ENCODE results near the gene RYR3.
"Not testable (repeated sequence)": the region's sequence is repeated elsewhere in the genome, so short reads cannot be mapped to it uniquely, and the experiment has no call there.

Gene RYR3

GRCh38 chr15:33515121-33515520 lies 204.4 kb downstream of the RYR3 start:
- DNase-seq (ENCODE audit: low read depth) = no peak

- DNase-seq (ENCODE audit: low read depth) = no peak
These were observed 205.8 kb downstream of the RYR3 start for GRCh38 chr15:33516563-33516962.

GRCh38 chr15:33517944-33518343 lies 207.2 kb downstream of the RYR3 start:
- DNase-seq (ENCODE audit: low read depth) = no peak

- no peak for DNase-seq (ENCODE audit: low read depth)
These were observed 207.7 kb downstream of the RYR3 start for GRCh38 chr15:33518421-33518820.

- DNase-seq (ENCODE audit: low read depth) = no peak
These were observed 213.5 kb downstream of the RYR3 start for GRCh38 chr15:33524274-33524673.

- no peak for DNase-seq (ENCODE audit: low read depth)
These were observed 215.8 kb downstream of the RYR3 start for GRCh38 chr15:33526532-33526931.

- DNase-seq (ENCODE audit: low read depth) = no peak
These were observed 222.4 kb downstream of the RYR3 start for GRCh38 chr15:33533197-33533596.

- no peak for DNase-seq (ENCODE audit: low read depth)
These were observed 223.9 kb downstream of the RYR3 start for GRCh38 chr15:33534642-33535041.

GRCh38 chr15:33535135-33535534 lies 224.4 kb downstream of the RYR3 start:
- no peak for DNase-seq (ENCODE audit: low read depth)

GRCh38 chr15:33539825-33540573 lies 229.2 kb downstream of the RYR3 start:
- DNase-seq (ENCODE audit: low read depth) = no peak

GRCh38 chr15:33543957-33544356 lies 233.2 kb downstream of the RYR3 start:
- DNase-seq (ENCODE audit: low read depth) = no peak

- no peak for DNase-seq (ENCODE audit: low read depth)
These were observed 235.1 kb downstream of the RYR3 start for GRCh38 chr15:33545866-33546265.

- no peak for DNase-seq (ENCODE audit: low read depth)
These were observed 237.1 kb downstream of the RYR3 start for GRCh38 chr15:33547876-33548275.

GRCh38 chr15:33551860-33552259 lies 241.1 kb downstream of the RYR3 start:
- DNase-seq (ENCODE audit: low read depth) = no peak

- DNase-seq (ENCODE audit: low read depth) = no peak
These were observed 242.4 kb downstream of the RYR3 start for GRCh38 chr15:33553157-33553556.

- no peak for DNase-seq (ENCODE audit: low read depth)
These were observed 248.6 kb downstream of the RYR3 start for GRCh38 chr15:33559207-33559890.

- DNase-seq (ENCODE audit: low read depth) = no peak
These were observed 250.6 kb downstream of the RYR3 start for GRCh38 chr15:33561407-33561806.

- no peak for DNase-seq (ENCODE audit: low read depth)
These were observed 251.2 kb downstream of the RYR3 start for GRCh38 chr15:33561967-33562366.

GRCh38 chr15:33565094-33565493 lies 254.3 kb downstream of the RYR3 start:
- no peak for DNase-seq (ENCODE audit: low read depth)

- no peak for DNase-seq (ENCODE audit: low read depth)
These were observed 256.9 kb downstream of the RYR3 start for GRCh38 chr15:33567652-33568051.

GRCh38 chr15:33569036-33569435 lies 258.3 kb downstream of the RYR3 start:
- DNase-seq (ENCODE audit: low read depth) = no peak

- not testable (repeated sequence) for DNase-seq (ENCODE audit: low read depth)
These were observed 267.1 kb downstream of the RYR3 start for GRCh38 chr15:33577911-33578310.

- no peak for DNase-seq (ENCODE audit: low read depth)
These were observed 269.8 kb downstream of the RYR3 start for GRCh38 chr15:33580526-33580925.

- no peak for DNase-seq (ENCODE audit: low read depth)
These were observed 270.3 kb downstream of the RYR3 start for GRCh38 chr15:33581032-33581431.

Data from stimulated activated CD8-positive, alpha-beta memory T cell treated with anti-CD3 and anti-CD28 coated beads, Interleukin-12 subunit alpha, Interleukin-12 subunit beta, amount 100 ng/mL, for 4 hours (primary cell).